Gastroesophageal sphincter (tissue), 3 donors: ENCODE measurements around the gene DDIT4.
A peak's percentile ranks its signal among the peaks of the same experiment; 100 is the strongest.

Experiments
- EP300 ChIP-seq: sonication (generic); formaldehyde crosslinking; IDR thresholded peaks from one replicate; pipeline ENCODE4 v1.6.1; 2017; ENCODE audit warnings: antibody characterized with exemption, mild to moderate bottlenecking
- POLR2A ChIP-seq, 2 donors: fragments of 450-650 bp; IDR thresholded peaks; one replicate each; pipeline ENCODE4 v1.6.1; 2017; ENCODE audit warnings: antibody characterized with exemption in 2 of 2, mild to moderate bottlenecking in 2 of 2, moderate library complexity in 1 of 2
- POLR2AphosphoS5 ChIP-seq: sonication (generic); formaldehyde crosslinking; IDR thresholded peaks from one replicate; pipeline ENCODE4 v1.6.1; 2017; ENCODE audit warnings: antibody characterized with exemption
- TF ChIP-seq, protein P1 (sequence below), 4 experiments: fragments of 200-600 bp in 2 of 4; fragments of 450-650 bp in 2 of 4; sonication (generic) in 1 of 4; IDR thresholded peaks; one replicate each; pipeline ENCODE4 v1.5.1; 2017 to 2019; ENCODE audit warnings: antibody characterized with exemption in 4 of 4, mild to moderate bottlenecking in 2 of 4, moderate library complexity in 2 of 4

- TF ChIP-seq, protein P1, sequence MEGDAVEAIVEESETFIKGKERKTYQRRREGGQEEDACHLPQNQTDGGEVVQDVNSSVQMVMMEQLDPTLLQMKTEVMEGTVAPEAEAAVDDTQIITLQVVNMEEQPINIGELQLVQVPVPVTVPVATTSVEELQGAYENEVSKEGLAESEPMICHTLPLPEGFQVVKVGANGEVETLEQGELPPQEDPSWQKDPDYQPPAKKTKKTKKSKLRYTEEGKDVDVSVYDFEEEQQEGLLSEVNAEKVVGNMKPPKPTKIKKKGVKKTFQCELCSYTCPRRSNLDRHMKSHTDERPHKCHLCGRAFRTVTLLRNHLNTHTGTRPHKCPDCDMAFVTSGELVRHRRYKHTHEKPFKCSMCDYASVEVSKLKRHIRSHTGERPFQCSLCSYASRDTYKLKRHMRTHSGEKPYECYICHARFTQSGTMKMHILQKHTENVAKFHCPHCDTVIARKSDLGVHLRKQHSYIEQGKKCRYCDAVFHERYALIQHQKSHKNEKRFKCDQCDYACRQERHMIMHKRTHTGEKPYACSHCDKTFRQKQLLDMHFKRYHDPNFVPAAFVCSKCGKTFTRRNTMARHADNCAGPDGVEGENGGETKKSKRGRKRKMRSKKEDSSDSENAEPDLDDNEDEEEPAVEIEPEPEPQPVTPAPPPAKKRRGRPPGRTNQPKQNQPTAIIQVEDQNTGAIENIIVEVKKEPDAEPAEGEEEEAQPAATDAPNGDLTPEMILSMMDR (IDR thresholded peaks at IDR 0.05), result peak in 1 of 4 experiments; percentile 16
- TF ChIP-seq POLR2AphosphoS5, result no peak
- no peak for TF ChIP-seq POLR2A (IDR thresholded peaks at IDR 0.05)
- no peak for TF ChIP-seq EP300
These were observed 34.7 kb downstream of the DDIT4 start for GRCh38 chr10:72308320-72308987.
